ENCODE data around the gene CEMIP.

- TF ChIP-seq, protein P1, sequence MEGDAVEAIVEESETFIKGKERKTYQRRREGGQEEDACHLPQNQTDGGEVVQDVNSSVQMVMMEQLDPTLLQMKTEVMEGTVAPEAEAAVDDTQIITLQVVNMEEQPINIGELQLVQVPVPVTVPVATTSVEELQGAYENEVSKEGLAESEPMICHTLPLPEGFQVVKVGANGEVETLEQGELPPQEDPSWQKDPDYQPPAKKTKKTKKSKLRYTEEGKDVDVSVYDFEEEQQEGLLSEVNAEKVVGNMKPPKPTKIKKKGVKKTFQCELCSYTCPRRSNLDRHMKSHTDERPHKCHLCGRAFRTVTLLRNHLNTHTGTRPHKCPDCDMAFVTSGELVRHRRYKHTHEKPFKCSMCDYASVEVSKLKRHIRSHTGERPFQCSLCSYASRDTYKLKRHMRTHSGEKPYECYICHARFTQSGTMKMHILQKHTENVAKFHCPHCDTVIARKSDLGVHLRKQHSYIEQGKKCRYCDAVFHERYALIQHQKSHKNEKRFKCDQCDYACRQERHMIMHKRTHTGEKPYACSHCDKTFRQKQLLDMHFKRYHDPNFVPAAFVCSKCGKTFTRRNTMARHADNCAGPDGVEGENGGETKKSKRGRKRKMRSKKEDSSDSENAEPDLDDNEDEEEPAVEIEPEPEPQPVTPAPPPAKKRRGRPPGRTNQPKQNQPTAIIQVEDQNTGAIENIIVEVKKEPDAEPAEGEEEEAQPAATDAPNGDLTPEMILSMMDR (IDR thresholded peaks at IDR 0.05; ENCODE audit: poor library complexity), result no peak
- TF ChIP-seq EZH2 (IDR thresholded peaks at IDR 0.05; ENCODE audit: borderline replicate concordance), result no peak
Observed at GRCh38 chr15:80911821-80912220, 132.7 kb downstream of the CEMIP start.
